ENCODE measurements around the gene SH3BP1. TPM values are rescaled to one million over a fixed set of nuclear protein-coding genes. Genes with fewer than 3 reads are reported as not detected.
A peak's percentile ranks its signal among the peaks of the same experiment; 100 is the strongest.

Gene SH3BP1
- total and polyA plus RNA-seq, 2 of the 13 experiments (the other 11 are each of a cell fraction or from before 2014, with no cell fraction given): 8.4 to 18.5 TPM

- TF ChIP-seq SMAD1 (CRISPR knock-in tag; IDR thresholded peaks at IDR 0.05; ENCODE audit: borderline replicate concordance, low read depth): peak; percentile 62; the same call in 1 of the 2 replicates
- TF ChIP-seq AKNA (CRISPR knock-in tag; IDR thresholded peaks at IDR 0.05; ENCODE audit: borderline replicate concordance): no peak
- TF ChIP-seq NR2F2 (IDR thresholded peaks at IDR 0.05; ENCODE audit: borderline replicate concordance, low read depth): no peak; the same call in 1 of the 2 replicates
- TF ChIP-seq KMT2B (CRISPR knock-in tag; IDR thresholded peaks at IDR 0.05): peak; percentile 78
- 0 out of 2 replicates have a peak, but pooled peaks have one; percentile 28 for TF ChIP-seq HOXD1 (CRISPR knock-in tag; IDR thresholded peaks at IDR 0.05)
- TF ChIP-seq ELF1 (CRISPR knock-in tag; IDR thresholded peaks at IDR 0.05): peak; percentile 93
- no peak for TF ChIP-seq DDIT3 (CRISPR knock-in tag; IDR thresholded peaks at IDR 0.05)
- TF ChIP-seq ZBTB20 (CRISPR knock-in tag; IDR thresholded peaks at IDR 0.05; ENCODE audit: borderline replicate concordance, low read depth): peak; percentile 80; the same call in 1 of the 2 replicates
- TF ChIP-seq MAF1 (CRISPR knock-in tag; IDR thresholded peaks at IDR 0.05; ENCODE audit: borderline replicate concordance): no peak
- TF ChIP-seq ZNF441 (CRISPR knock-in tag; IDR thresholded peaks at IDR 0.05; ENCODE audit: borderline replicate concordance): peak; percentile 15; the same call in 1 of the 2 replicates
- TF ChIP-seq SRF (IDR thresholded peaks at IDR 0.05; ENCODE audit: low read depth, low read length): peak; percentile 80
- peak; percentile 93 for TF ChIP-seq GABPA (IDR thresholded peaks at IDR 0.05; ENCODE audit: low read depth, low read length)
- peak; percentile 98 for TF ChIP-seq GABPA (CRISPR knock-in tag; IDR thresholded peaks at IDR 0.05; ENCODE audit: low read depth)
- TF ChIP-seq SMC3 (IDR thresholded peaks at IDR 0.05; ENCODE audit: low read length): no peak
- TF ChIP-seq FUBP1 (CRISPR knock-in tag; IDR thresholded peaks at IDR 0.05; ENCODE audit: borderline replicate concordance): peak; percentile 40; the same call in 1 of the 2 replicates
- TF ChIP-seq ZNF709 (CRISPR knock-in tag; IDR thresholded peaks at IDR 0.05): peak; percentile 82
- peak; percentile 81 for TF ChIP-seq ZBED4 (CRISPR knock-in tag; IDR thresholded peaks at IDR 0.05; ENCODE audit: borderline replicate concordance)
These were observed 46.8 kb downstream of the SH3BP1 start, which contains the start of gene NOL12 (continued) for GRCh38 chr22:37686002-37686982.

Data from HepG2 (cell line).